K562 (cell line): ENCODE results near the gene LPGAT1. TPM values are rescaled to one million over a fixed set of nuclear protein-coding genes. Genes with fewer than 3 reads are reported as not detected.
"Not testable (repeated sequence)": the region's sequence is repeated elsewhere in the genome, so short reads cannot be mapped to it uniquely, and the experiment has no call there.

Experiments
- ATAC-seq: fragments of 200-7000 bp; cut with Tn5 transposase; 3 replicates; pipeline ENCODE4 v1.9.1; 2020; ENCODE audit warnings: moderate library complexity
- BruUV-seq: library from RNA; stranded (reverse); fragments of 400-500 nt; replicated peaks from 2 replicates; lab custom pipeline; 2021; lab: Mats Ljungman, UMichigan
- CTCF ChIA-PET: fragments of 300-600 bp; formaldehyde crosslinking; extraction: SDS; loops from one replicate; lab custom pipeline; 2021; ENCODE audit warnings: low intra/inter-chr PET ratio; lab: Yijun Ruan, JAX
- POLR2A ChIA-PET: fragments of 300-600, 350-650 bp; sonication (Branson Sonifier 250); formaldehyde crosslinking; extraction: SDS; loops from one replicate; lab custom pipeline; 2021; ENCODE audit warnings: antibody characterized with exemption, inconsistent platforms; lab: Yijun Ruan, JAX
- DNase-seq, 4 experiments: peaks; one replicate each; pipeline versions ENCODE4 v3.0.0 to v3.0.0-alpha.2; 2011 to 2018; ENCODE audit warnings: low spot score in 3 of 4, mixed read lengths in 3 of 4; ENCODE audit errors: extremely low read depth in 1 of 4
- FAIRE-seq: peaks from 2 replicates; lab custom pipeline; 2011; peaks lifted over from hg19 to GRCh38; lab: Jason Lieb, UNC
- H2AFZ ChIP-seq: 2 replicates; pipeline ENCODE4 v1.6.0; 2011; ENCODE audit warnings: low read depth, low read length, control low read depth, inconsistent platforms
- H3K27ac ChIP-seq: fragments of 200-600 bp; 3 replicates; pipeline ENCODE4 v1.8.0; 2011; ENCODE audit warnings: low read depth, mild to moderate bottlenecking, control low read depth, inconsistent platforms, low read length, moderate library complexity, mixed read lengths; ENCODE audit errors: extremely low read depth
- H3K27me3 ChIP-seq, 2 experiments: fragments of 300-600 bp in 1 of 2; 2 replicates in 1 of 2; 3 replicates in 1 of 2; pipeline versions ENCODE4 v1.6.0 to v1.8.0; 2011; ENCODE audit warnings: inconsistent platforms in 2 of 2, low read length in 2 of 2, mild to moderate bottlenecking in 1 of 2, mixed read lengths in 1 of 2, moderate library complexity in 1 of 2; ENCODE audit not compliant: control insufficient read depth in 2 of 2, insufficient read depth in 2 of 2
- H3K36me3 ChIP-seq: fragments of 300-600 bp; 3 replicates; pipeline ENCODE4 v1.8.0; 2011; ENCODE audit warnings: mild to moderate bottlenecking, low read length, inconsistent platforms; ENCODE audit not compliant: control insufficient read depth, insufficient read depth
- H3K4me1 ChIP-seq, 2 experiments: fragments of 200-600 bp in 1 of 2; replicated peaks in 1 of 2; 2 replicates in 1 of 2; 3 replicates in 1 of 2; pipeline versions ENCODE4 v1.5.1 to v1.8.0; 2011; ENCODE audit warnings: inconsistent platforms in 2 of 2, low read length in 2 of 2, mild to moderate bottlenecking in 1 of 2, mixed read lengths in 1 of 2, moderate library complexity in 1 of 2; ENCODE audit not compliant: control insufficient read depth in 2 of 2, insufficient read depth in 2 of 2
- H3K4me2 ChIP-seq: 2 replicates; pipeline ENCODE4 v1.6.1; 2011; ENCODE audit warnings: low read length, control low read depth, inconsistent platforms, mixed read lengths; ENCODE audit not compliant: insufficient read depth
- H3K4me3 ChIP-seq: fragments of 200-600 bp; sonication (generic), shearing (Covaris generic); 2 replicates; pipeline ENCODE4 v1.5.1; 2016; ENCODE audit warnings: control low read depth, inconsistent platforms
- H3K79me2 ChIP-seq: fragments of 200-600 bp; 3 replicates; pipeline ENCODE4 v1.8.0; 2011; ENCODE audit warnings: low read length, inconsistent platforms; ENCODE audit not compliant: control insufficient read depth, insufficient read depth
- H3K9ac ChIP-seq, 2 experiments: 2 replicates each; pipeline versions ENCODE4 v1.6.0 to v1.6.1; 2011; ENCODE audit warnings: low read depth in 2 of 2, low read length in 2 of 2, control low read depth in 1 of 2, inconsistent platforms in 1 of 2, mild to moderate bottlenecking in 1 of 2, mixed read lengths in 1 of 2; ENCODE audit not compliant: insufficient read depth in 1 of 2
- H3K9me1 ChIP-seq: one replicate; pipeline ENCODE4 v1.6.0; 2011; ENCODE audit warnings: inconsistent platforms, mild to moderate bottlenecking, low read length, moderate library complexity; ENCODE audit not compliant: control insufficient read depth, insufficient read depth
- H3K9me3 ChIP-seq: replicated peaks from 2 replicates; pipeline ENCODE4 v1.5.1; 2011; ENCODE audit warnings: low read depth, low read length, inconsistent platforms; ENCODE audit not compliant: control insufficient read depth, insufficient read depth
- H4K20me1 ChIP-seq: replicated peaks from 2 replicates; pipeline ENCODE4 v1.6.1; 2011; ENCODE audit warnings: low read length, inconsistent platforms, mixed read lengths; ENCODE audit not compliant: control insufficient read depth, insufficient read depth
- BCOR ChIP-seq: fragments of 450-650 bp; IDR thresholded peaks from 2 replicates; pipeline ENCODE4 v1.6.1; 2016
- CBX3 ChIP-seq, 2 experiments: IDR thresholded peaks; 1 replicate in 1 of 2; 2 replicates in 1 of 2; pipeline ENCODE4 v1.6.1; 2012; ENCODE audit warnings: inconsistent platforms in 2 of 2, low read length in 2 of 2, borderline replicate concordance in 1 of 2, control low read depth in 1 of 2
- CBX5 ChIP-seq: IDR thresholded peaks from 2 replicates; pipeline ENCODE4 v1.6.1; 2014; ENCODE audit warnings: low read depth, borderline replicate concordance
- NBN ChIP-seq: fragments of 450-650 bp; IDR thresholded peaks from 2 replicates; pipeline ENCODE4 v1.6.1; 2016; ENCODE audit warnings: low read depth, mild to moderate bottlenecking
- TRIM24 ChIP-seq, 2 experiments: fragments of 450-650 bp; IDR thresholded peaks; 2 replicates each; pipeline ENCODE4 v1.6.1; 2016
- TRIM28 ChIP-seq: fragments of 450-650 bp; IDR thresholded peaks from 2 replicates; pipeline ENCODE4 v1.6.1; 2017
- ZNF274 ChIP-seq: IDR thresholded peaks from 2 replicates; pipeline ENCODE4 v1.6.1; 2011; ENCODE audit warnings: low read depth, mild to moderate bottlenecking, low read length, moderate library complexity, borderline replicate concordance
- ZNF280A ChIP-seq: fragments of 450-650 bp; IDR thresholded peaks from 2 replicates; pipeline ENCODE4 v1.6.1; 2018; ENCODE audit warnings: mild to moderate bottlenecking, low read depth; ENCODE audit not compliant: partially characterized antibody
- WGBS: fragments of 100-300 bp; shearing (Covaris generic); methylation state at CpG from one replicate; pipeline ENCODE4 v1.1.6; 2016; ENCODE audit warnings: low coverage, mixed read lengths; ENCODE audit not compliant: insufficient coverage; ENCODE audit errors: missing lambda C conversion rate; 5-methylcytosine and 5-hydroxymethylcytosine counted together
- in situ Hi-C: fragments of 300-500 bp; cut with MboI; formaldehyde crosslinking; loops from 4 replicates; pipeline ENCODE4 v1.15.0; 2018; ENCODE audit warnings: inconsistent platforms, mixed read lengths
- intact Hi-C: fragments of 100-400 bp; cut with micrococcal nuclease; formaldehyde crosslinking; loops from 2 replicates; pipeline ENCODE4 v1.14.2; 2022
- polyA plus RNA-seq, 8 experiments: library from polyadenylated mRNA; depleted of rRNA in 4 of 8; stranded (reverse) in 5 of 8; unstranded in 3 of 8; fragments of >200 nt; fragmentation: Nextera tagmentation in 2 of 8; fragmentation: Illumina TruSeq in 1 of 8; extraction: Ambion mirVana in 2 of 8; extraction: Trizol in 1 of 8; gene quantifications; 2 replicates each; pipeline versions ENCODE4 v1.2.1 to v1.2.3, GENCODE V29; 2011 to 2014; ENCODE audit warnings: inconsistent platforms in 1 of 8, missing spikeins in 1 of 8
- small RNA-seq: library from RNA; depleted of rRNA; stranded (forward); fragments of <200 nt; gene quantifications from one replicate; pipeline ENCODE3, GENCODE V24; 2014
- total RNA-seq, 7 experiments: library from RNA; depleted of rRNA in 6 of 7; stranded (reverse); fragments of >200 nt in 6 of 7; fragmentation: Illumina TruSeq in 2 of 7; extraction: Trizol in 2 of 7; gene quantifications; 2 replicates each; pipeline versions ENCODE4 v1.2.1 to v1.2.3, GENCODE V29; 2011 to 2021; ENCODE audit warnings: low replicate concordance in 1 of 7

The LPGAT1 gene
- total and polyA plus RNA-seq, 9 of the 15 experiments (the other 6 are each of a cell fraction or from before 2014, with no cell fraction given) = 5.7 to 31.4 (median 16.3) TPM

DNA sequence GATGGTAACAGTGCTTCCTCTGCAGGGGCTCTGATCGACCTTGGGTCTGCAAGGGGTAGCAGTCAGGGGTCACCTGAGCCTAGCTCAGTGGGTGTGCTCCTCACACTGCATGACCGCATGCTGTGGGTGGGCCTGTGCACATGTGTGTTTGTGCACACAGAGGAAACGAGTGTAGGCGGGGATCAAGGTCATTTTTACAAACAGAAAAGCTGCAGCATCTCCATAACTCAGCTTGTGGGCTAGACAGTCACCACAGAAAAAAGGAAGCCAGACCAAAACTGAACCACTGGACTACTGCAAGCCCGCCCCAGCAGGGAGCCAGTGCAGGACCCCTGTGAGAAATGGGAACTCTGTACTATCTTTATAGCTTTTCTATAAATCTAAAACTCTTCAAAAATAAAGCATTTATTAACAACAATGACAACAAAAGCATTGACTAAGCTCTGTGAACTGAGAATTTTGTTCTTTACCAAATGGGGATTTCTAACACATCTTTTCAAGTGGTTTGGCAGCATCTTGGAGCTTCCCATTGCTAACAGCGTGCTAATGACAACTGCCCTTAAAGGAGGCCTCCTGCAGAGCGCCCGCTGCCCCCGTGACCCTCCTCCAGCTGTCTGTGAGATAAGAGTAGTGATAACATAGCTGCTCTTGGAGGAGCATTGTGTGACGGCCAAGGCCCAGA, 135.3 kb downstream of the LPGAT1 start (continued):
- TF ChIP-seq NBN (no peak), BCOR (no peak)

- H3K79me2 ChIP-seq, DNase-seq, H3K36me3 ChIP-seq, H4K20me1 ChIP-seq, H3K9ac ChIP-seq, H3K9me1 ChIP-seq, ATAC-seq, CTCF ChIA-PET, H2AFZ ChIP-seq, H3K4me2 ChIP-seq, H3K4me1 ChIP-seq, H3K27ac ChIP-seq, H3K27me3 ChIP-seq, FAIRE-seq, intact Hi-C loops, BruUV-seq, H3K9me3 ChIP-seq, H3K4me3 ChIP-seq: not testable (repeated sequence)
- POLR2A ChIA-PET = interaction anchor here (1.9 kb wide), 1 partner anchor 9 kb away, joined by 8 read pairs; no protein-coding TSS in a partner anchor
- in situ Hi-C loops = loop anchor here (25.0 kb wide), 2 partner anchors 343 to 668 kb away; partner anchors contain the start of genes DTL and INTS7
- 40% methylated on average over 5 of the region's 5 CpGs for WGBS
- TF ChIP-seq ZNF274 = peak; percentile 59; the same call in 1 of the 2 replicates
- TF ChIP-seq CBX3 (IDR thresholded peaks at IDR 0.05; ENCODE audit: borderline replicate concordance in 1 of 2, low read length in 2 of 2) = peak in 1 of 2 experiments; percentile 82; a peak in 1 of 3 replicates
- TF ChIP-seq ZNF280A = peak; percentile 88
- TF ChIP-seq TRIM28 = peak; percentile 97
- TF ChIP-seq CBX5 = peak; percentile 87; the same call in 1 of the 2 replicates
- peak; percentile 26 to 75; a peak in 2 of 4 replicates for TF ChIP-seq TRIM24 (IDR thresholded peaks at IDR 0.05)
These were observed 136.7 kb downstream of the LPGAT1 start for GRCh38 chr1:211693911-211694310.

Small RNA genes within 50 kb of the gene (small RNA-seq; reads per million reads assigned to genes)
- gene RF00019 (not detected), gene RN7SL344P (not detected)

Other genes with a start within 250 kb of the LPGAT1 start
- gene NEK2, start 155.1 kb downstream of the LPGAT1 start, total RNA-seq (2014; rRNA removed) = 54.4 and 65.8 TPM in 2 replicates
- 74.7 and 85.7 TPM in 2 replicates for gene NEK2, start 155.1 kb downstream of the LPGAT1 start, total RNA-seq (2014; rRNA removed; fragmentation: Illumina TruSeq; extraction: Trizol)
- gene NEK2, start 155.1 kb downstream of the LPGAT1 start, total RNA-seq (2015; rRNA removed; fragmentation: Illumina TruSeq; extraction: Trizol) = 64.5 and 72.1 TPM in 2 replicates
- gene NEK2, start 155.1 kb downstream of the LPGAT1 start, total RNA-seq (2021) = 45.6 and 52.8 TPM in 2 replicates
- gene NEK2, start 155.1 kb downstream of the LPGAT1 start, polyA plus RNA-seq (2011; rRNA removed) = 53.3 and 69.7 TPM in 2 replicates
- 66.4 and 75.9 TPM in 2 replicates for gene NEK2, start 155.1 kb downstream of the LPGAT1 start, polyA plus RNA-seq (2014; fragmentation: Illumina TruSeq; extraction: Trizol)
- gene NEK2, start 155.1 kb downstream of the LPGAT1 start, polyA plus RNA-seq (2014; fragmentation: Nextera tagmentation; extraction: Ambion mirVana) = 10 to 100 TPM; 30.0 to 38.6 TPM
- 48.6 and 66.4 TPM in 2 replicates for gene NEK2, start 155.1 kb downstream of the LPGAT1 start, polyA plus RNA-seq (2014; rRNA removed)
- gene INTS7, start 204.8 kb upstream of the LPGAT1 start, total RNA-seq (2014; rRNA removed) = 27.3 and 33.8 TPM in 2 replicates
- gene INTS7, start 204.8 kb upstream of the LPGAT1 start, total RNA-seq (2014; rRNA removed; fragmentation: Illumina TruSeq; extraction: Trizol) = 41.8 and 45.2 TPM in 2 replicates
- 34.3 and 38.9 TPM in 2 replicates for gene INTS7, start 204.8 kb upstream of the LPGAT1 start, total RNA-seq (2015; rRNA removed; fragmentation: Illumina TruSeq; extraction: Trizol)
- gene INTS7, start 204.8 kb upstream of the LPGAT1 start, total RNA-seq (2021) = 38.0 and 40.4 TPM in 2 replicates
- gene INTS7, start 204.8 kb upstream of the LPGAT1 start, polyA plus RNA-seq (2011; rRNA removed) = 66.4 and 68.4 TPM in 2 replicates
- 42.8 and 51.2 TPM in 2 replicates for gene INTS7, start 204.8 kb upstream of the LPGAT1 start, polyA plus RNA-seq (2014; fragmentation: Illumina TruSeq; extraction: Trizol)
- 10 to 100 TPM; 36.5 to 57.0 TPM for gene INTS7, start 204.8 kb upstream of the LPGAT1 start, polyA plus RNA-seq (2014; fragmentation: Nextera tagmentation; extraction: Ambion mirVana)
- 29.8 and 33.3 TPM in 2 replicates for gene INTS7, start 204.8 kb upstream of the LPGAT1 start, polyA plus RNA-seq (2014; rRNA removed)
- 49.1 and 57.4 TPM in 2 replicates for gene DTL, start 205.0 kb upstream of the LPGAT1 start, total RNA-seq (2014; rRNA removed)
- gene DTL, start 205.0 kb upstream of the LPGAT1 start, total RNA-seq (2014; rRNA removed; fragmentation: Illumina TruSeq; extraction: Trizol) = 63.2 and 71.8 TPM in 2 replicates
- gene DTL, start 205.0 kb upstream of the LPGAT1 start, total RNA-seq (2015; rRNA removed; fragmentation: Illumina TruSeq; extraction: Trizol) = 49.2 and 57.7 TPM in 2 replicates
- 64.3 and 74.4 TPM in 2 replicates for gene DTL, start 205.0 kb upstream of the LPGAT1 start, total RNA-seq (2021)
- 66.2 and 86.2 TPM in 2 replicates for gene DTL, start 205.0 kb upstream of the LPGAT1 start, polyA plus RNA-seq (2011; rRNA removed)
- gene DTL, start 205.0 kb upstream of the LPGAT1 start, polyA plus RNA-seq (2014; fragmentation: Illumina TruSeq; extraction: Trizol) = 70.5 and 81.0 TPM in 2 replicates
- 10 to 100 TPM; 38.3 to 66.7 TPM for gene DTL, start 205.0 kb upstream of the LPGAT1 start, polyA plus RNA-seq (2014; fragmentation: Nextera tagmentation; extraction: Ambion mirVana)
- 42.9 and 48.6 TPM in 2 replicates for gene DTL, start 205.0 kb upstream of the LPGAT1 start, polyA plus RNA-seq (2014; rRNA removed)